GM12892 (cell line): ENCODE measurements around the gene SSR4.

ENCODE experiments used
- POLR2A ChIP-seq: IDR thresholded peaks from 2 replicates; pipeline ENCODE4 v1.6.1; 2011; ENCODE audit warnings: low read depth, low read length, control low read depth
- POLR2AphosphoS5 ChIP-seq: IDR thresholded peaks from 2 replicates; pipeline ENCODE4 v1.6.1; 2011; ENCODE audit warnings: low read depth, low read length, control low read depth

GRCh38 chrX:153775293-153776119, 19.0 kb upstream of the SSR4 start:
- TF ChIP-seq POLR2A: no peak
- no peak for TF ChIP-seq POLR2AphosphoS5
